Right cardiac atrium (tissue), 5 donors: ENCODE data around the gene PPP1R16B. TPM values are rescaled to one million over a fixed set of nuclear protein-coding genes. Genes with fewer than 3 reads are reported as not detected.
A peak's percentile ranks its signal among the peaks of the same experiment; 100 is the strongest.

Experiments used
- ATAC-seq, 2 donors: fragments of 200-7000 bp; cut with Tn5 transposase; one replicate each; pipeline versions ENCODE4 v1.8.0 to v1.9.1; 2020; ENCODE audit warnings: moderate library complexity in 2 of 2, mild to moderate bottlenecking in 1 of 2
- DNase-seq, 3 donors: peaks; one replicate each; pipeline ENCODE4 v3.0.0-alpha.2; 2020
- H3K27ac ChIP-seq: one replicate; pipeline ENCODE4 v1.5.1; 2013; ENCODE audit warnings: mild to moderate bottlenecking, low read length, control low read depth, moderate library complexity
- H3K27me3 ChIP-seq: one replicate; pipeline ENCODE4 v1.6.1; 2013; ENCODE audit not compliant: control insufficient read depth, insufficient read depth
- H3K4me1 ChIP-seq: one replicate; pipeline ENCODE4 v1.6.1; 2013; ENCODE audit warnings: low read length; ENCODE audit not compliant: control insufficient read depth, insufficient read depth
- H3K4me3 ChIP-seq: one replicate; pipeline ENCODE4 v1.5.1; 2013; ENCODE audit warnings: low read length, control low read depth
- H3K9me3 ChIP-seq: one replicate; pipeline ENCODE4 v1.6.1; 2013; ENCODE audit warnings: low read length; ENCODE audit not compliant: control insufficient read depth
- WGBS: extraction: QIAGEN DNeasy Blood & Tissue Kit; methylation state at CpG from one replicate; pipeline ENCODE4 v1.1.7; 2013; 5-methylcytosine and 5-hydroxymethylcytosine counted together
- intact Hi-C, 4 donors: fragments of 100-400 bp; cut with DNase I; formaldehyde crosslinking; loops; one replicate each; pipeline versions ENCODE4 v1.11.0 to v1.14.0; 2022 to 2023
- polyA plus RNA-seq: library from polyadenylated mRNA; stranded (reverse); fragments of 200-250 nt; gene quantifications from one replicate; pipeline ENCODE4 v1.2.3, GENCODE V29; 2013
- total RNA-seq, 4 donors: library from RNA; stranded (reverse); fragmentation: NEBNext Ultra II Directional; extraction: Animal tissue kit (Norgen Biotek cat#: 25700); gene quantifications; one replicate each; pipeline ENCODE4 v1.2.1, GENCODE V29; 2021
- donor health status: healthy with polysubstance abuse.
- donor health status: DM: no; HTN: yes; CAD: no.
- donor health status: DM: no; HTN: no; CAD: no.
- donor health status: DM: no; HTN: yes; CAD: no; lungs with severe emphysema.
- donor health status: DM: yes; HTN: yes; CAD: no.

Gene PPP1R16B
- total and polyA plus RNA-seq, 5 donors, result 4.9 to 9.1 (median 5.5) TPM

GRCh38 chr20:38827770-38828281, 22.3 kb downstream of the PPP1R16B start:
- Histone ChIP-seq H3K4me1 (peaks cover 10% of the 10 kb centered on the region), H3K27ac (peak overlapping the region; percentile 31), H3K4me3 (no peak overlapping the region), H3K27me3 (no peaks in the 10 kb centered on the region), H3K9me3 (no peaks in the 10 kb centered on the region)
- 52% methylated on average over 7 of the region's 7 CpGs for WGBS
- no peak for DNase-seq
- intact Hi-C loops, result no loop called here
- peak; percentile 45 to 60 for ATAC-seq

DNA sequence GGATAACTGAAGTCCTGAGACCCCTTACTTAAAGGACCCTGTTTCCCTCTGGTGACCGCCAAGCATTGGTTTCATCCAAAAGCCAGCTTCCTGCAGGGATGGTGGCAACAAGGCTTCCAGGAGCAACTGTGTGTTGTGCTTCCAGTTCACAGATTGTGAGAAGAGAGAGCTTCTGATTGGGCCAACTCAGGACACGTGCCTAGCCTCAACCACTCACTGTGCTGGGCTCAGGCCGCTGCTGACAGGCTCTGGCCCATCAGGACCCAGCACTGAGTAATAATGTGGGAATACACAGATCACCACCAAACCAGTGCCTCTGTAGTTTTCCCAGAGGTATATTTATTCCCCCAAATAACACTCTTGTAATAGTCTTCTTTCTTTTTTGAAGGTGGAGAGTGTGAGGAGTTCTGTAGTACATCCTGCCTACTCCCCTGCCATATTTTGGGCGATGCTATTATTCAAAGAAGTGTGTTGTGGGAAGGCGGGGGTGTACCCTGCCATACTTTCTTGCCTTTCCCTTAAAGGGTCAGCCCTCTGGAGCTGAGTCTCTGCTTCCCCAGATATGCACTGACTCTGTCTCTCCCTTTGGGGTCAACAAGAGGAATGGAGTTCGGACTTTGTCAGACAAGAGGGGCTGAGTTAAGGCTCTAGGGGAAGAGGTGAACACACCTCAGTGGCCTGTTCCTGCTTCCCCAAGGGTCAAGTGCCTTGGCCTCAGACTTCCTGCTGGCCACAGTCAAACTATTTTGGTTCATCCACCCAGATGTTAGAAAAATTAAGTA, 23.2 kb downstream of the PPP1R16B start:
- H3K4me1 ChIP-seq, result peaks cover 10% of the 10 kb centered on the region
- no peaks in the 10 kb centered on the region for H3K27me3 ChIP-seq
- ATAC-seq (no peak), DNase-seq (no peak)
- no peaks in the 10 kb centered on the region for H3K9me3 ChIP-seq
- intact Hi-C loops, result no loop called here
- WGBS, result 74% methylated on average over 6 of the region's 6 CpGs
- no peak overlapping the region for H3K4me3 ChIP-seq
- H3K27ac ChIP-seq, result no peak overlapping the region

DNA sequence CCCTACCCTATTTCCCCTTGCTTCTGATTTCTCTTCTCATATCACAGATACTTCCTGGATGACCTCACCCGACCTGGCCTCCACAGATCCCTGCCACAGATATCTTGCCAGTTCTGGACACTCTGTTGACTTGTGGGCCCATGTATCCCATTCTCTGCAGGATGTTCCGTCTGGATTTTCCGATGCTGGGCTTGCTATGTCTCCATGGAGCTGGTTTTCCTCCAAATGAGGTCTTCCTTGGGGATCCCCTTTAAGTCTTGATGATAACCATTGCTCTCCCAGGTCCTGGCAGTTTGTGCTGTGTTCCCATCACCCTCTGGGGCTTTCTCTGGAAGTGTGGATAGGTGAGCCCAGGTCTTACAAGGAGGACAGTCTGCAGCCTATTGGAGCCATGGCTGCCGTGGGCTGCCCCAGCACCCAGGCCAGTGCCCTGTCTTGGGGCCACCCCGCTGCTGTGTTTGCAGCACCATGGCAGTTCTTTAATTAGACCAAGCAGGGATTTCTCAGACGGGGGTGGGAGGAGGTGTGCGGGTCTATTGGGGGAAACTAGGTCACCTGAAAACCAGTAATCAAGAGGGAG, 23.9 kb downstream of the PPP1R16B start:
- intact Hi-C loops, result no loop called here
- H3K27ac ChIP-seq, result peak overlapping the region; percentile 8
- 63% methylated on average over 7 of the region's 7 CpGs for WGBS
- H3K9me3 ChIP-seq, result no peaks in the 10 kb centered on the region
- DNase-seq (peak in 1 of 3 donors; percentile 53), ATAC-seq (no peak)
- H3K4me3 ChIP-seq, result no peak overlapping the region
- no peaks in the 10 kb centered on the region for H3K27me3 ChIP-seq
- H3K4me1 ChIP-seq, result peaks cover 10% of the 10 kb centered on the region

- Histone ChIP-seq H3K27me3 (no peaks in the 10 kb centered on the region), H3K4me3 (no peak overlapping the region), H3K4me1 (peaks cover 8% of the 10 kb centered on the region), H3K9me3 (no peaks in the 10 kb centered on the region), H3K27ac (no peak overlapping the region)
- no peak for DNase-seq
- 72% methylated on average over 1 of the region's 1 CpG for WGBS
- intact Hi-C loops, result no loop called here
- ATAC-seq, result no peak
Observed at GRCh38 chr20:38830356-38830755, 24.9 kb downstream of the PPP1R16B start.

DNA sequence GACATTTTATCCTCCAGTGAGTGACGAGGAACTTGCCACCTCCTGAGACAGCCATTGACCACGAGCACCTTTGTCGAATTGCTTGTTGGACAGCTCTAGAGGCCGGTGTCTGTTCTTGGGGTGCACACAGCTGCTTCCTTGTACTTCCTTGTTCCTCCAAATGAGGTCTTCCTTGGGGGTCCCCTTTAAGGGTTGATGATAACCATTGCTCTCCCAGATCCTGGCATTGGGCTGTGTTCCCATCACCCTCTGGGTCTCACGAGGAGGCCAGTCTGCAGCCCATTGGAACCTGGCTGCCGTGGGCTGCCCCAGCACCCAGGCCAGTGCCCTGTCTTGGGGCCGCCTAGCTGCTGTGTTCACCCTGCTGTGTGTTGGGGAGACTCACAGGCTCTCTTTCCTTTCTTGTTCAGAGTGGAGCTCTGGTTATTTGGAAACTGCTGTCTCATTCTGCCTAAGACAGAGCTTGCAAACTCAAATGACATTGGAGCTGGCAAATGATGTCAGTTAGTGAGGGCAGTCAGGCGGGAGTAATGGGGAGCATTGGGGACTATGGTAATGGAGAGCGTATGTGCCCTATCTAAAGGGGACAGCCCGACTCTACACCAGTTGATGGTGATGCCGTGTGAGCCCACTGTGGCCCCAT, 25.7 kb downstream of the PPP1R16B start:
- H3K4me1 ChIP-seq, result peaks cover 8% of the 10 kb centered on the region
- H3K27me3 ChIP-seq, result no peaks in the 10 kb centered on the region
- intact Hi-C loops, result no loop called here
- 88% methylated on average over 11 of the region's 11 CpGs for WGBS
- no peak overlapping the region for H3K27ac ChIP-seq
- no peak for DNase-seq
- H3K9me3 ChIP-seq, result no peaks in the 10 kb centered on the region
- ATAC-seq, result no peak
- H3K4me3 ChIP-seq, result no peak overlapping the region

- H3K4me3 ChIP-seq, result no peak overlapping the region
- no peak overlapping the region for H3K27ac ChIP-seq
- ATAC-seq (no peak), DNase-seq (no peak)
- no peaks in the 10 kb centered on the region for H3K9me3 ChIP-seq
- WGBS, result 91% methylated on average over 8 of the region's 8 CpGs
- intact Hi-C loops, result no loop called here
- peaks cover 6% of the 10 kb centered on the region for H3K4me1 ChIP-seq
- no peaks in the 10 kb centered on the region for H3K27me3 ChIP-seq
Observed at GRCh38 chr20:38831995-38832620, 26.6 kb downstream of the PPP1R16B start.

GRCh38 chr20:38833154-38833856, 27.8 kb downstream of the PPP1R16B start:
- ATAC-seq, result no peak
- Histone ChIP-seq H3K4me3 (no peak overlapping the region), H3K27me3 (no peaks in the 10 kb centered on the region), H3K27ac (no peak overlapping the region), H3K4me1 (peaks cover 3% of the 10 kb centered on the region), H3K9me3 (no peaks in the 10 kb centered on the region)
- 83% methylated on average over 5 of the region's 5 CpGs for WGBS
- intact Hi-C loops, result no loop called here
- no peak for DNase-seq

DNA sequence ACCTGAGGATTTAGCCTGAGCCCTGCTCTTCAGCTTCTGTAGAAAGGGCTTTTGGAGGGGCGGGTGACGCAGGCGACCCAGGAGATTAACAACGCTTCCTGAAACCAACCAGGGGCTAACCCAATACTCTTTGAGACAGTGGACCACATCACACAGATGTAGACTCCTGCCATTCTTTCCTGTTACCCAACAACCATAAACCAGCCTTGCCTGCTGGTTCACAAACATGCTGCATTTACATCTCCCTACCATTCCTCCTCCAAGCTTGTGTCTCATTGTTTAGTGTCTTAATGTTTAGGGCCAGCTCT, 28.3 kb downstream of the PPP1R16B start:
- no peak overlapping the region for H3K27ac ChIP-seq
- intact Hi-C loops, result no loop called here
- ATAC-seq, result no peak

DNA sequence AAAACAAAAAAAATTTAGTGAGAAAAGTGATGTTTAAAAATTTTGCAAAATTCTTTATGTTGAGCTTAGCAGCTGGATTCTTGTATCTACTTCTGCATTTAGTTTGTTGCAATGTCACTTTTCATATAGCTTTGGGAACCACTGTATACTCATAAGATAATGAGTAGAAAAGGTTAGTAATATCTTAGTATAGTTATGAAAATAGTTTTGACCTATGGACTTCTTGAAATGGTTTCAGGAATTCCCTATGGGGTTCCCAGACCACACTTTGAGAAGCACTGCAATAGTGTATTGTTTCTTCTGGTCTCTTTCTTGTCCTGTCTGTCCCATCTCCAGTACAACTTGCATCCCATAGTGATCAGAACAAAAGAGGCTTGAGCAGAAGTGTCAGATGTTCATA, 29.4 kb downstream of the PPP1R16B start:
- DNase-seq, result no peak

More for the DNA sequence above, 28.3 kb downstream of the PPP1R16B start:
- Histone ChIP-seq H3K4me1 (peaks cover 2% of the 10 kb centered on the region), H3K4me3 (no peak overlapping the region), H3K27me3 (no peaks in the 10 kb centered on the region), H3K9me3 (no peaks in the 10 kb centered on the region)
- 85% methylated on average over 4 of the region's 4 CpGs for WGBS
- DNase-seq, result no peak

GRCh38 chr20:38835792-38836191, 30.3 kb downstream of the PPP1R16B start:
- no peaks in the 10 kb centered on the region for H3K27me3 ChIP-seq
- no peak for ATAC-seq

More for the DNA sequence above, 29.4 kb downstream of the PPP1R16B start:
- Histone ChIP-seq H3K4me1 (no peaks in the 10 kb centered on the region), H3K9me3 (no peaks in the 10 kb centered on the region), H3K27ac (no peak overlapping the region), H3K27me3 (no peaks in the 10 kb centered on the region), H3K4me3 (no peak overlapping the region)
- intact Hi-C loops, result no loop called here
- no peak for ATAC-seq

More at GRCh38 chr20:38835792-38836191, 30.3 kb downstream of the PPP1R16B start:
- WGBS, result 91% methylated on average over 28 of the region's 28 CpGs
- intact Hi-C loops, result no loop called here
- Histone ChIP-seq H3K9me3 (no peaks in the 10 kb centered on the region), H3K4me3 (no peak overlapping the region), H3K27ac (no peak overlapping the region), H3K4me1 (no peaks in the 10 kb centered on the region)
- DNase-seq, result no peak
